SK-N-SH treated with all-trans-retinoic acid at 6 μM for 48 hours (cell line): Measurements from ENCODE around the gene ARID1B.

Experiments used
- ARNTL ChIP-seq: fragments of 450-650 bp; formaldehyde crosslinking; IDR thresholded peaks from 2 replicates; pipeline ENCODE4 v1.5.0; 2020; ENCODE audit warnings: low read depth, mild to moderate bottlenecking, moderate library complexity, borderline replicate concordance
- BACH2 ChIP-seq: fragments of 250-450 bp; sonication (Bioruptor Pico); IDR thresholded peaks from 2 replicates; pipeline ENCODE4 v1.9.0; 2021; ENCODE audit warnings: mild to moderate bottlenecking, borderline replicate concordance
- CREB5 ChIP-seq: fragments of 250-450 bp; sonication (Bioruptor Pico); IDR thresholded peaks from 2 replicates; pipeline ENCODE4 v1.5.1; 2020; ENCODE audit warnings: low read depth, mild to moderate bottlenecking, moderate library complexity
- CSDC2 ChIP-seq: fragments of 250-450 bp; sonication (Bioruptor Pico); IDR thresholded peaks from 2 replicates; pipeline ENCODE4 v1.5.0; 2020; ENCODE audit warnings: mild to moderate bottlenecking, moderate library complexity
- ESRRG ChIP-seq: fragments of 250-450 bp; sonication (Bioruptor Pico); IDR thresholded peaks from 2 replicates; pipeline ENCODE4 v1.6.1; 2021; ENCODE audit warnings: mild to moderate bottlenecking
- GLIS3 ChIP-seq: fragments of 250-450 bp; sonication (Bioruptor Pico); IDR thresholded peaks from 2 replicates; pipeline ENCODE4 v1.5.0; 2020; ENCODE audit warnings: mild to moderate bottlenecking, moderate library complexity
- PATZ1 ChIP-seq: fragments of 250-450 bp; sonication (Bioruptor Pico); IDR thresholded peaks from 2 replicates; pipeline ENCODE4 v1.8.0; 2020; ENCODE audit warnings: mild to moderate bottlenecking, moderate library complexity, borderline replicate concordance

- TF ChIP-seq PATZ1 (CRISPR knock-in tag) (no peak), GLIS3 (no peak), BACH2 (no peak), CSDC2 (no peak), ESRRG (no peak), ARNTL (CRISPR knock-in tag) (no peak), CREB5 (CRISPR knock-in tag) (no peak)
Measured at GRCh38 chr6:157205473-157206358, 428.5 kb downstream of the ARID1B start.
